Stimulated activated CD8-positive, alpha-beta memory T cell treated with anti-CD3 and anti-CD28 coated beads, Interleukin-4, amount 100 ng/mL, for 1 hour (primary cell): ENCODE results near the gene HSFX3.
"Not testable (repeated sequence)": the region's sequence is repeated elsewhere in the genome, so short reads cannot be mapped to it uniquely, and the experiment has no call there.

Experiments used
- DNase-seq, 2 donors: peaks; one replicate each; pipeline ENCODE4 v3.0.0-alpha.2; 2020; ENCODE audit warnings: low read depth in 2 of 2, low spot score in 1 of 2

HSFX3 gene

GRCh38 chrX:149518236-149518635 lies 31.5 kb downstream of the HSFX3 start:
- DNase-seq = no peak

- DNase-seq = no peak
These were observed 32.4 kb downstream of the HSFX3 start for GRCh38 chrX:149517308-149517707.

GRCh38 chrX:149516604-149517003 lies 33.1 kb downstream of the HSFX3 start:
- no peak for DNase-seq

GRCh38 chrX:149515954-149516602 lies 33.6 kb downstream of the HSFX3 start:
- DNase-seq = no peak

- no peak for DNase-seq
These were observed 35.8 kb downstream of the HSFX3 start for GRCh38 chrX:149513825-149514428.

- peak in 1 of 2 donors; percentile 27 for DNase-seq
These were observed 37.4 kb downstream of the HSFX3 start for GRCh38 chrX:149512225-149512885.

- DNase-seq = no peak
These were observed 38.6 kb downstream of the HSFX3 start for GRCh38 chrX:149511081-149511480.

GRCh38 chrX:149510386-149510785 lies 39.3 kb downstream of the HSFX3 start:
- DNase-seq = no peak

GRCh38 chrX:149508467-149508866 lies 41.3 kb downstream of the HSFX3 start:
- DNase-seq = no peak

GRCh38 chrX:149506349-149506748 lies 43.4 kb downstream of the HSFX3 start:
- no peak for DNase-seq

GRCh38 chrX:149505671-149506070 lies 44.1 kb downstream of the HSFX3 start:
- DNase-seq = no peak

GRCh38 chrX:149504915-149505651 lies 44.6 kb downstream of the HSFX3 start, which contains the start of gene IDS:
TSS of gene IDS (minus strand) at chrX:149505306. CDS start at chrX:149505137, 169 bp downstream.
- DNase-seq = peak; percentile 47 to 72

GRCh38 chrX:149504226-149504914 lies 45.4 kb downstream of the HSFX3 start:
- DNase-seq = peak in 1 of 2 donors; percentile 37

GRCh38 chrX:149503446-149503845 lies 46.3 kb downstream of the HSFX3 start:
- peak in 1 of 2 donors; percentile 43 for DNase-seq

- not testable (repeated sequence) for DNase-seq
These were observed 46.8 kb downstream of the HSFX3 start for GRCh38 chrX:149502923-149503322.

GRCh38 chrX:149499766-149500165 lies 50.0 kb downstream of the HSFX3 start:
- no peak for DNase-seq

GRCh38 chrX:149498767-149499166 lies 51.0 kb downstream of the HSFX3 start:
- no peak for DNase-seq
